Measurements from ENCODE around the gene TTC17.

TTC17 gene

DNA sequence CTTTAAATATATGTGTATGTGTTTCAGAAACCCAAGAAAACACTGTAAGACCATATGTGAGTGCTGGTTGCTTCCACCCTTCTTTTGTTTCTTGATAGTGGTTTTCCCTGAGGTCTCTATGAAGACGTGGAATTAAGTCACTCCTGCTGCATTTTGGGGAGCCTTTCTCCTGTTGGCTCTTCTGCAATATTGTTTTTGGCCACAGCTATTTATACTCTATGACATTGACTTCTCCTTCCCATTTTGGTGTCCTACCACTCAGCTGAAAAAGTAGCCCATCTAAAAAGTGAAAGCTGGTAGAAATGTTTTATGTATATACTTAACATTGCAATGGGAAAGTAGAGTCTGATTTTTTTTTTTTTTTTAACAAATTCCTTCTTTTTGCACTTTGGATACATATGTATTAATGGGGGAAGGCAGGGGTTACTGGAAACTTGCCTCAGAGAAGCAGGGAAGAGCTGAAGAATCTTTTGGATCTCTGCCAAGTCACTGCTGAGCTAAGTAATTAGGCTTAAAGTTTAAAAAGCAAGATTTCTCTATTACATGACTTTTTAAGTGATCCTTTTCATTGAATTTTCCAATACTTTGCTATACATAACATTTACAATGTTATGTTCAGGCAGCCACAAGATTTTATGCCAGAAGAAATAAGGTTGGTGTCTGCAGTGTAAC lies 1.8 kb downstream of the TTC17 start:
- no peaks in the 10 kb centered on the region for H3K36me3 ChIP-seq (ENCODE audit: control insufficient read depth, insufficient read depth, low read length)
- no peaks in the 10 kb centered on the region for H3K9me3 ChIP-seq (ENCODE audit: control insufficient read depth, insufficient read depth, low read length)
- no peak overlapping the region for H3K9ac ChIP-seq (ENCODE audit: low read depth, low read length)
- peak overlapping the region; percentile 98 for H3K4me3 ChIP-seq (ENCODE audit: low read depth, low read length)
- peaks cover 6% of the 10 kb centered on the region for H3K4me1 ChIP-seq (ENCODE audit: control insufficient read depth, insufficient read depth, low read length)
- no peaks in the 10 kb centered on the region for H3K27me3 ChIP-seq (ENCODE audit: control insufficient read depth, insufficient read depth, low read length)

DNA sequence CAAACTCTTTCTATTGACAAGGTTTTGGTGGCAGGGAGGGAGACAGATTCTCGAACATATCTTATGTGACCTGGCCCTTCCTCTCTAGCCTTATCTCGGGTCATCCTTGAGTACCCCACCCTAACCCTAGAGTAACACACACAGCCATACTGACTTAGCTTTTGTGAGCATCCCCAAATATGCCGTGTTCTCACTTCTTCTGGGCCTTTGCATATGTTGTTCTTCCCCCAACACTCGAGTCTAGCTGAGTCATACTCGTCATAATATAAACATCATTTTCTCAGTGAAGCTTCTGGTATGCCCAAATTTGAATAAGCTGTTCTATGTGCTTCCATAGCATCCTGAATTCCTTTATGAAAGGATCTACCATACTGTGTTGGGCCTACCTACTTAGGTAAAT lies 8.0 kb downstream of the TTC17 start:
- H3K9ac ChIP-seq (ENCODE audit: low read depth, low read length) = no peak overlapping the region

DNA sequence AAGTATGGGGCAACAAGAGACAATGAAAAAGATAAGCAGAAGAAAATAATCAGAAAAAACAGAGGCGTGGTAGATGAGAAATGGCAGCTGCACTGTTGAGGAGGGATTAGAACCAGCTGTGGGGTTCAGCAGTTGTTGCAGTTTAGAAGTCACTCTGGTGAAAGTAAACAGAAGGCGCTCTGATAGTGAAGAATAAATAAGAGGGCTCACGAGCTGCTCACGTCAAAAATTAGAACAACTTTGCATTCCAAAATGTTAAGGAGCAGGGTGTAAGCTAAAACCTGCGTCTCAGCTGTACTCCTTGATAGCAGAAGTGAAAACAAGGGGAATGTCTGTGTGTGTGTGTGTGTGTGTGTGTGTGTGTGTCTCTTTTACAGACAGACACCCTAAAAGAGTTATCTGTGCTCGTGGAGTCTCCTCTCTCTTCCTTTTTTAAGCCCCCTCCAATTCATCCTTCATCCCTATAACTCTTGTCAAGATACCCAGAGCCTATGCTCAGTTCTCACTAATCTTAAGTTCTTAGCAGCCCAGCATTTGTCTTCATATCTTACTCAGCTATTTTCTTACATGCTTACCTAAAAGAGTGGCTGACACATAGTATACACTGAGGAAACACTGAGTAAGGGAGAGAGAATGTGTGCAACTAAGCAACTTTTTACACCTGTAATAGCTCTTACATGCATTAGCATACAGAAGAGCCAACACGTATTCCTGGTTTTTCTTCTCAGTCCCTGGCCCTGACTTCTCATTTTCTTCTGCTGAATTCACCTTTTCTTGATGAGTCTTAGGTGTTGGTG lies 8.9 kb downstream of the TTC17 start:
- H3K36me3 ChIP-seq (ENCODE audit: control insufficient read depth, insufficient read depth, low read length) = no peaks in the 10 kb centered on the region
- H3K9me3 ChIP-seq (ENCODE audit: control insufficient read depth, insufficient read depth, low read length) = no peaks in the 10 kb centered on the region
- H3K9ac ChIP-seq (ENCODE audit: low read depth, low read length) = no peak overlapping the region
- no peaks in the 10 kb centered on the region for H3K4me1 ChIP-seq (ENCODE audit: control insufficient read depth, insufficient read depth, low read length)
- H3K4me3 ChIP-seq (ENCODE audit: low read depth, low read length) = no peak overlapping the region
- no peaks in the 10 kb centered on the region for H3K27me3 ChIP-seq (ENCODE audit: control insufficient read depth, insufficient read depth, low read length)

More for the DNA sequence above, 8.0 kb downstream of the TTC17 start:
- H3K9me3 ChIP-seq (ENCODE audit: control insufficient read depth, insufficient read depth, low read length) = no peaks in the 10 kb centered on the region
- H3K36me3 ChIP-seq (ENCODE audit: control insufficient read depth, insufficient read depth, low read length) = no peaks in the 10 kb centered on the region
- H3K4me1 ChIP-seq (ENCODE audit: control insufficient read depth, insufficient read depth, low read length) = no peaks in the 10 kb centered on the region
- H3K4me3 ChIP-seq (ENCODE audit: low read depth, low read length) = no peak overlapping the region
- H3K27me3 ChIP-seq (ENCODE audit: control insufficient read depth, insufficient read depth, low read length) = no peaks in the 10 kb centered on the region

- no peaks in the 10 kb centered on the region for H3K9me3 ChIP-seq (ENCODE audit: control insufficient read depth, insufficient read depth, low read length)
- H3K27me3 ChIP-seq (ENCODE audit: control insufficient read depth, insufficient read depth, low read length) = no peaks in the 10 kb centered on the region
- no peak overlapping the region for H3K9ac ChIP-seq (ENCODE audit: low read depth, low read length)
- no peaks in the 10 kb centered on the region for H3K4me1 ChIP-seq (ENCODE audit: control insufficient read depth, insufficient read depth, low read length)
- H3K4me3 ChIP-seq (ENCODE audit: low read depth, low read length) = no peak overlapping the region
- no peaks in the 10 kb centered on the region for H3K36me3 ChIP-seq (ENCODE audit: control insufficient read depth, insufficient read depth, low read length)
Observed at GRCh38 chr11:43376065-43376464, 17.3 kb downstream of the TTC17 start.

DNA sequence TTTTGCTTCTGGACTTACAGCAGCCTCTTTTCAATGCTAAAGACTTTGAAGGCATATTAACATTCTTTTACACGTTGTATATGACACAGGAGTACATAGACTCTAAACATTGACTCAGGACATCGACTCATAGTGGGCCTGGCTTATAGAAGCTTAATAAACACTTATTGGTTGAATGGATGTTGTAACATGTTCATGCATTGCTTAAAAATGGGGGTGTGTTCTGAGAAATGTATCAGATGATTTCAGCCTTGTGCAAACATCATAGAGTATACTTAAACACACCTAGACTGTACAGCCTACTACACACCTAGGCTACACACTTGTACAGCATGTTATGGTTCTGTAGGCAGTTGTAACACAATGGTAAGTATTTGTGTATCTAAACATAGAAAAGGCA lies 17.9 kb downstream of the TTC17 start:
- peaks cover 4% of the 10 kb centered on the region for H3K4me1 ChIP-seq (ENCODE audit: control insufficient read depth, insufficient read depth, low read length)
- H3K9me3 ChIP-seq (ENCODE audit: control insufficient read depth, insufficient read depth, low read length) = no peaks in the 10 kb centered on the region
- no peak overlapping the region for H3K4me3 ChIP-seq (ENCODE audit: low read depth, low read length)
- H3K27me3 ChIP-seq (ENCODE audit: control insufficient read depth, insufficient read depth, low read length) = no peaks in the 10 kb centered on the region
- H3K36me3 ChIP-seq (ENCODE audit: control insufficient read depth, insufficient read depth, low read length) = no peaks in the 10 kb centered on the region
- H3K9ac ChIP-seq (ENCODE audit: low read depth, low read length) = no peak overlapping the region

- H3K36me3 ChIP-seq (ENCODE audit: control insufficient read depth, insufficient read depth, low read length) = no peaks in the 10 kb centered on the region
- peaks cover 4% of the 10 kb centered on the region for H3K4me1 ChIP-seq (ENCODE audit: control insufficient read depth, insufficient read depth, low read length)
- H3K4me3 ChIP-seq (ENCODE audit: low read depth, low read length) = no peak overlapping the region
- no peak overlapping the region for H3K9ac ChIP-seq (ENCODE audit: low read depth, low read length)
- H3K9me3 ChIP-seq (ENCODE audit: control insufficient read depth, insufficient read depth, low read length) = no peaks in the 10 kb centered on the region
- H3K27me3 ChIP-seq (ENCODE audit: control insufficient read depth, insufficient read depth, low read length) = no peaks in the 10 kb centered on the region
Observed at GRCh38 chr11:43377389-43377788, 18.7 kb downstream of the TTC17 start.

DNA sequence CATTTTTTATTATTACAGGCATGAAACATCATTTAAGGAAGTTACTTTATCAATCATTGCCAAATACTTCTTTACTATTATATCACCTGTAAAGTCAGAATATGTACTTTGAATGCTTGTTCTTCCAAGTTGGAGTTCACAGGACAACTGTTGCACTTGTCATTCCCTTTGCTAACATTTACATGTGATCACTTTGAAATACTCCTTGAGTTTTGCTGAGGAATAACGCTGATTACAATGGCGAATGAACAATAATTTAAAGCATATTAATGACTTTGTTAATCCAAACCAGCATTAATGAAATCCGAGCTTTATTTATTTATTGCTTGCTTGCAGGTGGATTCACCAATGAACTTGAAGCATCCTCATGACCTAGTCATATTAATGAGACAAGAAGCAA lies 20.2 kb downstream of the TTC17 start:
- Histone ChIP-seq H3K36me3 (ENCODE audit: control insufficient read depth, insufficient read depth, low read length) (no peaks in the 10 kb centered on the region), H3K27me3 (ENCODE audit: control insufficient read depth, insufficient read depth, low read length) (no peaks in the 10 kb centered on the region), H3K4me1 (ENCODE audit: control insufficient read depth, insufficient read depth, low read length) (peaks cover 4% of the 10 kb centered on the region), H3K9ac (ENCODE audit: low read depth, low read length) (no peak overlapping the region), H3K4me3 (ENCODE audit: low read depth, low read length) (no peak overlapping the region), H3K9me3 (ENCODE audit: control insufficient read depth, insufficient read depth, low read length) (no peaks in the 10 kb centered on the region)

- H3K36me3 ChIP-seq (ENCODE audit: control insufficient read depth, insufficient read depth, low read length) = no peaks in the 10 kb centered on the region
- H3K27me3 ChIP-seq (ENCODE audit: control insufficient read depth, insufficient read depth, low read length) = no peaks in the 10 kb centered on the region
- no peak overlapping the region for H3K9ac ChIP-seq (ENCODE audit: low read depth, low read length)
- H3K9me3 ChIP-seq (ENCODE audit: control insufficient read depth, insufficient read depth, low read length) = no peaks in the 10 kb centered on the region
- H3K4me3 ChIP-seq (ENCODE audit: low read depth, low read length) = no peak overlapping the region
- H3K4me1 ChIP-seq (ENCODE audit: control insufficient read depth, insufficient read depth, low read length) = peaks cover 4% of the 10 kb centered on the region
Observed at GRCh38 chr11:43381802-43382201, 23.1 kb downstream of the TTC17 start.

DNA sequence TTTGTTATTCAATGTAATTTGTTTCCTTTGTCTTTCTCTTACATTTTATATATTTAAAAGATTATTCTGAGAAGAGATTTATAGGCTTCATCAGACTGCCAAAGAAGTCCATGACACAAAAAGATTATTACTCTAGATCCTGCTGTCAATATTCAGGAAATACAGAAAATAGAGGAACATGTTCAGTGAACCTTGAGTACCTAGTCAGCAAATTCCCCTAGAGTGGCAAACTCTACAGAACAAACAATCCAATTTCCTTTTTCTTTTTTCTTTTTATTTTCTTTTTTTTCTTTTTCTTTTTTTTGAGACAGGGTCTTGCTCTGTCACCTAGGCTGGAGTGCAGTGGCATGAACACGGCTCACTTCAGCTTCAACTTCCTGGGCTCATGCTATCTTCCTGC lies 23.9 kb downstream of the TTC17 start:
- Histone ChIP-seq H3K4me3 (ENCODE audit: low read depth, low read length) (no peak overlapping the region), H3K36me3 (ENCODE audit: control insufficient read depth, insufficient read depth, low read length) (no peaks in the 10 kb centered on the region), H3K4me1 (ENCODE audit: control insufficient read depth, insufficient read depth, low read length) (peaks cover 4% of the 10 kb centered on the region), H3K9me3 (ENCODE audit: control insufficient read depth, insufficient read depth, low read length) (no peaks in the 10 kb centered on the region), H3K9ac (ENCODE audit: low read depth, low read length) (no peak overlapping the region), H3K27me3 (ENCODE audit: control insufficient read depth, insufficient read depth, low read length) (no peaks in the 10 kb centered on the region)

DNA sequence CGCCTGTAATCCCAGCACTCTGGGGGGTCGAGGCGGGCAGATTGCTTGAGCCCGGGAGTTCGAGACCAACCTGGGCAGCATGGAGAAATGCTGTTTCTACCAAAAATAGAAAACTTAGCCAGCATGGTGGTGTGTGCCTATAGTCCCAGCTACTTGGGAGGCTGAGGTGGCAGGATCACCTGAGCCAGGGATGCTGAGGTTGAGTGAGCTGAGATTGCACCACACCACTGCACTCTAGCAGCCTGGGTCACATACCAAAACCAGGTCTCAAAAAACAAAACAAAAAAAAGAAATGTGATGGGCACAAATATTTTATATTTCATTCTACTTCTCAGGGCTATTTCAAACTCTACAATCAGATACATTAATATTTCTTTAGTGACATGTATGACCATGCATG lies 25.7 kb downstream of the TTC17 start:
- no peaks in the 10 kb centered on the region for H3K27me3 ChIP-seq (ENCODE audit: control insufficient read depth, insufficient read depth, low read length)
- H3K9me3 ChIP-seq (ENCODE audit: control insufficient read depth, insufficient read depth, low read length) = no peaks in the 10 kb centered on the region
- H3K4me1 ChIP-seq (ENCODE audit: control insufficient read depth, insufficient read depth, low read length) = peaks cover 4% of the 10 kb centered on the region
- H3K4me3 ChIP-seq (ENCODE audit: low read depth, low read length) = no peak overlapping the region
- H3K9ac ChIP-seq (ENCODE audit: low read depth, low read length) = no peak overlapping the region
- no peaks in the 10 kb centered on the region for H3K36me3 ChIP-seq (ENCODE audit: control insufficient read depth, insufficient read depth, low read length)

- H3K36me3 ChIP-seq (ENCODE audit: control insufficient read depth, insufficient read depth, low read length) = peaks cover 5% of the 10 kb centered on the region
- no peaks in the 10 kb centered on the region for H3K4me1 ChIP-seq (ENCODE audit: control insufficient read depth, insufficient read depth, low read length)
- H3K9ac ChIP-seq (ENCODE audit: low read depth, low read length) = no peak overlapping the region
- no peaks in the 10 kb centered on the region for H3K27me3 ChIP-seq (ENCODE audit: control insufficient read depth, insufficient read depth, low read length)
- no peaks in the 10 kb centered on the region for H3K9me3 ChIP-seq (ENCODE audit: control insufficient read depth, insufficient read depth, low read length)
- no peak overlapping the region for H3K4me3 ChIP-seq (ENCODE audit: low read depth, low read length)
Observed at GRCh38 chr11:43392713-43393112, 34.0 kb downstream of the TTC17 start.

- no peaks in the 10 kb centered on the region for H3K9me3 ChIP-seq (ENCODE audit: control insufficient read depth, insufficient read depth, low read length)
- H3K4me1 ChIP-seq (ENCODE audit: control insufficient read depth, insufficient read depth, low read length) = no peaks in the 10 kb centered on the region
- H3K9ac ChIP-seq (ENCODE audit: low read depth, low read length) = no peak overlapping the region
- H3K36me3 ChIP-seq (ENCODE audit: control insufficient read depth, insufficient read depth, low read length) = peaks cover 6% of the 10 kb centered on the region
- H3K27me3 ChIP-seq (ENCODE audit: control insufficient read depth, insufficient read depth, low read length) = no peaks in the 10 kb centered on the region
- no peak overlapping the region for H3K4me3 ChIP-seq (ENCODE audit: low read depth, low read length)
Observed at GRCh38 chr11:43393765-43394355, 35.1 kb downstream of the TTC17 start.
